Measurements from ENCODE around the gene DHDH. TPM values are rescaled to one million over a fixed set of nuclear protein-coding genes. Genes with fewer than 3 reads are reported as not detected.

Gene DHDH
- total RNA-seq, 1 donor from 2014 or later, result 1.0 TPM

GRCh38 chr19:48966541-48967345 lies 33.2 kb downstream of the DHDH start:
- Mint-ChIP-seq H3K36me3 (ENCODE audit: low read depth, unreplicated experiment) (peaks cover 23% of the 10 kb centered on the region), H3K27ac (ENCODE audit: unreplicated experiment) (peak overlapping the region; percentile 30), H3K4me3 (ENCODE audit: unreplicated experiment) (peak overlapping the region; percentile 99), H3K9me3 (ENCODE audit: unreplicated experiment) (no peaks in the 10 kb centered on the region), H3K27me3 (ENCODE audit: unreplicated experiment) (peaks cover 24% of the 10 kb centered on the region), H3K4me1 (ENCODE audit: unreplicated experiment) (peaks cover 47% of the 10 kb centered on the region)
- TF ChIP-seq CTCF (IDR thresholded peaks at IDR 0.05; ENCODE audit: unreplicated experiment), result no peak
- DNase-seq (ENCODE audit: low spot score), result no peak

DNA sequence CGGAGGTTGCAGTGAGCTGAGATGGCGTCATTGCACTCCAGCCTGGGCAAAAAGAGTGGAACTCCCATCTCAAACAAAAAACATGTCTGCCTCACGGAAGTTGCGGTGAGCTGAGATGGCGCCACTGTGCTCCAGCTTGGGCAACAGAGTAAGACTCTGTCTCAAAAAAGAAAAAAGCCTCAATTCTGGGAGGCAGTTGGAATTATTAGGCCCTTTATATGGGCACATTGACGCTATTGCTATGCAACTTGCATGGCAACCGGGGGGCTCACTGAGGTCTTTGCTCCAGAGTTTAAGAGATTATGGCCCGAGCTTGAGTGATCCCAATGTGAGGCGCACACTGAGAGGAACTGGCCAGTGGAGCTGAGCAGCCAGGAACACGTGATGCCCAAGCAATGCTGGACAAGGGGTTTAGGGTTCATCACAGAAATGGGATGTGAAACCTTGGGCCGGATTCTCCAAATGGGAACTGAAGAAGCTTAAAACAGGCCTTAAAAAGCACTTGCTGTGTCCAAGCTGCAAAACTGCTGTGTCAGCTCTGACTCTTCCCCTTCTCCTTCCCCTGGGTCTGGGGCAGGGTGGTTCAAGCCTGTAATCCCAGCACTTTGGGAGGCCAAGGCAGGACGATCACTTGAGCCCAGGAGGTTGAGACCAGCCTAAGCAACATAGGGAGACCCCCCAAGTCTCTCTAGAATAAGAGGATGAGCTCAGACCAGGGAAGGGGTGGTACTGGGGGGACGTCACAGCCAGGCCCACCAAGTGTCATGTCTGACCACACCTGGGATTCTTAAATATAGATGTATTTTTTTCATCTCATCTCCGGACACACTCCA lies 34.1 kb downstream of the DHDH start:
- peaks cover 21% of the 10 kb centered on the region for H3K27me3 Mint-ChIP-seq (ENCODE audit: unreplicated experiment)
- peaks cover 23% of the 10 kb centered on the region for H3K36me3 Mint-ChIP-seq (ENCODE audit: low read depth, unreplicated experiment)
- no peak for DNase-seq (ENCODE audit: low spot score)
- H3K4me3 Mint-ChIP-seq (ENCODE audit: unreplicated experiment), result peak overlapping the region; percentile 78
- H3K4me1 Mint-ChIP-seq (ENCODE audit: unreplicated experiment), result peaks cover 42% of the 10 kb centered on the region
- no peak overlapping the region for H3K27ac Mint-ChIP-seq (ENCODE audit: unreplicated experiment)
- TF ChIP-seq CTCF (IDR thresholded peaks at IDR 0.05; ENCODE audit: unreplicated experiment), result no peak
- H3K9me3 Mint-ChIP-seq (ENCODE audit: unreplicated experiment), result no peaks in the 10 kb centered on the region

DNA sequence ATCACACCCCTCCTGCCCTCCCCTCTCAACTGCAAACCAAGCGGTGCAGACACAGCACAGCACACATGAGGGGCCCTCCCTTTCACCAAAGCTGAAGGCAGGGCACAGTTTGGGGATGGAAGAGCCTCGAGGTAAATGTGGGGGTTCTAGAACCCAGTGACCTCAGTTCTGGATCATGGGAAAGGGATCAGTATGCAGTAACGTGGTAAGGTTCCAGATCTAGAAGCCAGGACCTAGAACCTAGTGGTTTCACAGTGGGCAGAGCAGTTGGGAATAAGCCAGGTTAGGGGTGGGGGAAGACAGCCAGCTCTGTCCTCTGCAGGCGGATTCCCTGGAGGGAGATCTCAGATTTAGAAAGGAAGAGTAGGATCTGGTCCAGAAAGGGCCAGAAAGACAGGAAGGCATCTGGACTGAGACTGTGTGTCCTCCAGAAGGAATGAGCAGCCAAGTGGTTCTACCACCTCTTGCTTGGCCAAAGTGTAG lies 34.7 kb downstream of the DHDH start:
- peaks cover 21% of the 10 kb centered on the region for H3K27me3 Mint-ChIP-seq (ENCODE audit: unreplicated experiment)
- peaks cover 23% of the 10 kb centered on the region for H3K36me3 Mint-ChIP-seq (ENCODE audit: low read depth, unreplicated experiment)
- TF ChIP-seq CTCF (IDR thresholded peaks at IDR 0.05; ENCODE audit: unreplicated experiment), result no peak
- H3K4me3 Mint-ChIP-seq (ENCODE audit: unreplicated experiment), result peak overlapping the region; percentile 78
- no peak for DNase-seq (ENCODE audit: low spot score)
- no peaks in the 10 kb centered on the region for H3K9me3 Mint-ChIP-seq (ENCODE audit: unreplicated experiment)
- H3K27ac Mint-ChIP-seq (ENCODE audit: unreplicated experiment), result no peak overlapping the region
- H3K4me1 Mint-ChIP-seq (ENCODE audit: unreplicated experiment), result peaks cover 36% of the 10 kb centered on the region

- no peaks in the 10 kb centered on the region for H3K9me3 Mint-ChIP-seq (ENCODE audit: unreplicated experiment)
- no peak overlapping the region for H3K27ac Mint-ChIP-seq (ENCODE audit: unreplicated experiment)
- peaks cover 21% of the 10 kb centered on the region for H3K27me3 Mint-ChIP-seq (ENCODE audit: unreplicated experiment)
- H3K4me1 Mint-ChIP-seq (ENCODE audit: unreplicated experiment), result peaks cover 32% of the 10 kb centered on the region
- TF ChIP-seq CTCF (IDR thresholded peaks at IDR 0.05; ENCODE audit: unreplicated experiment), result no peak
- no peak for DNase-seq (ENCODE audit: low spot score)
- H3K36me3 Mint-ChIP-seq (ENCODE audit: low read depth, unreplicated experiment), result peaks cover 23% of the 10 kb centered on the region
- no peak overlapping the region for H3K4me3 Mint-ChIP-seq (ENCODE audit: unreplicated experiment)
Measured at GRCh38 chr19:48968813-48969218, 35.3 kb downstream of the DHDH start.
